ENCODE data around the gene ZNF423. TPM values are rescaled to one million over a fixed set of nuclear protein-coding genes. Genes with fewer than 3 reads are reported as not detected.
A peak's percentile ranks its signal among the peaks of the same experiment; 100 is the strongest.

ZNF423 gene
- total and polyA plus RNA-seq, 2 of the 13 experiments (the other 11 are each of a cell fraction or from before 2014, with no cell fraction given) = 0.07 to 0.31 TPM

DNA sequence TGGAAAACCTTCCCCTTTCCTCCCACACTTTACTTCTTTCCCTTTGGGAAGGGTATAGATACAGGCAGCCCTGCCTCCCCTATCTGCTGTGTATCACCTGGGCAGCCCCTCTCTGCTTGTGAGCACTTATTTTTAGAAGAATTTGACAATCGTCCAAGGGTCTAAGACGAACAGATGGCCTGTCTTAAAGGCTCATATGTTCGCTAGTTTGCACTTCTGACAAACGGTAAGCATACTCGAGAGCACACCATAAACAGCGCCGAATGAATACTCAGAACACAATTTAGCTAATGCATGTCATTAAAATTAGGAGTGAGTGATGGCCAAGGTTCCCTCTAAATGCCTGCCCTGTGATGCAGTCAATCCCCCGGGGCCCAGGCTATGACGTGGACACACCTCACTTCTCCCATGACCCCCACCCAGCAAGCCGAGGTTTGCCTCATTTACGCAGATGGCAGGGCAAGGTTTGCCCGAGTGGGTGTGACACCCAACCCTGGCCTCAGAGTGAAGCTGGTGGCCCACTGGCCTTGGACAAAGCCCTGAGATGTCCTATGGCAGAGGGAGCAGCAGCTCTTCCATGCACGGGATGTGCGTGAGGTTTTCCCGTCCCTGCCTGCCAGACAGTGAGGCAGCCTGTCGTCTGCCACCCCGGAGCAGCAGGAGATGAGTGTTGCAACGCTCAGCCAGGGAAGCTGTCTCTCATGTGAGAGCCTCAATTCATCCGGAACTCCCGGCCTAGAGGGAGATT is 357.1 kb downstream of the ZNF423 start:
- Histone ChIP-seq H3K4me2 (ENCODE audit: low read depth, low read length) (no peak overlapping the region), H3K4me3 (replicated peaks in 1 of 3; ENCODE audit: insufficient read depth in 1 of 3, low read depth in 2 of 3, low read length in 3 of 3) (no peak overlapping the region), H2AFZ (ENCODE audit: low read length) (no peak overlapping the region), H3K79me2 (ENCODE audit: insufficient read depth, low read length) (no peaks in the 10 kb centered on the region), H3K9me3 (ENCODE audit: low read length) (no peaks in the 10 kb centered on the region), H3K36me3 (replicated peaks in 1 of 2; ENCODE audit: control insufficient read depth in 1 of 2, insufficient read depth in 2 of 2, low read length in 2 of 2) (no peaks in the 10 kb centered on the region), H3K9ac (ENCODE audit: insufficient read depth, low read depth, low read length) (no peak overlapping the region), H4K20me1 (ENCODE audit: insufficient read depth, low read length) (no peaks in the 10 kb centered on the region), H3K27me3 (ENCODE audit: control insufficient read depth in 1 of 2, insufficient read depth in 2 of 2, low read length in 2 of 2) (no peaks in the 10 kb centered on the region; a peak in 3 of 5 replicates), H3K4me1 (ENCODE audit: insufficient read depth, low read length) (peaks cover 12% of the 10 kb centered on the region), H3K27ac (ENCODE audit: extremely low read length, insufficient read depth, low read length) (no peak overlapping the region)
- CTCF ChIA-PET (ENCODE audit: low intra/inter-chr PET ratio, low total read pairs) = no interaction called here
- DNase-seq (ENCODE audit: low spot score) = no peak
- POLR2A ChIA-PET = no interaction called here
- WGBS (ENCODE audit: low lambda C conversion rate) = 28% methylated on average over 16 of the region's 20 CpGs
- intact Hi-C loops (cut with micrococcal nuclease; ENCODE audit: unreplicated experiment) = no loop called here
- TF ChIP-seq CREB1 (IDR thresholded peaks at IDR 0.05) = peak; percentile 79
- no peak for TF ChIP-seq CREB1 (CRISPR knock-in tag; IDR thresholded peaks at IDR 0.05)
- no peak for TF ChIP-seq ZNF577 (CRISPR knock-in tag; IDR thresholded peaks at IDR 0.05; ENCODE audit: borderline replicate concordance, low read depth)
- no peak for TF ChIP-seq NR2F6 (IDR thresholded peaks at IDR 0.05)
- no peak for TF ChIP-seq NR2F6 (CRISPR knock-in tag; IDR thresholded peaks at IDR 0.05)
- TF ChIP-seq, protein P1, sequence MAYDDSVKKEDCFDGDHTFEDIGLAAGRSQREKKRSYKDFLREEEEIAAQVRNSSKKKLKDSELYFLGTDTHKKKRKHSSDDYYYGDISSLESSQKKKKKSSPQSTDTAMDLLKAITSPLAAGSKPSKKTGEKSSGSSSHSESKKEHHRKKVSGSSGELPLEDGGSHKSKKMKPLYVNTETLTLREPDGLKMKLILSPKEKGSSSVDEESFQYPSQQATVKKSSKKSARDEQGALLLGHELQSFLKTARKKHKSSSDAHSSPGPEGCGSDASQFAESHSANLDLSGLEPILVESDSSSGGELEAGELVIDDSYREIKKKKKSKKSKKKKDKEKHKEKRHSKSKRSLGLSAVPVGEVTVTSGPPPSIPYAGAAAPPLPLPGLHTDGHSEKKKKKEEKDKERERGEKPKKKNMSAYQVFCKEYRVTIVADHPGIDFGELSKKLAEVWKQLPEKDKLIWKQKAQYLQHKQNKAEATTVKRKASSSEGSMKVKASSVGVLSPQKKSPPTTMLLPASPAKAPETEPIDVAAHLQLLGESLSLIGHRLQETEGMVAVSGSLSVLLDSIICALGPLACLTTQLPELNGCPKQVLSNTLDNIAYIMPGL (CRISPR knock-in tag; IDR thresholded peaks at IDR 0.05; ENCODE audit: borderline replicate concordance in 1 of 2, low read depth in 1 of 2) = no peak
- TF ChIP-seq, protein P2, sequence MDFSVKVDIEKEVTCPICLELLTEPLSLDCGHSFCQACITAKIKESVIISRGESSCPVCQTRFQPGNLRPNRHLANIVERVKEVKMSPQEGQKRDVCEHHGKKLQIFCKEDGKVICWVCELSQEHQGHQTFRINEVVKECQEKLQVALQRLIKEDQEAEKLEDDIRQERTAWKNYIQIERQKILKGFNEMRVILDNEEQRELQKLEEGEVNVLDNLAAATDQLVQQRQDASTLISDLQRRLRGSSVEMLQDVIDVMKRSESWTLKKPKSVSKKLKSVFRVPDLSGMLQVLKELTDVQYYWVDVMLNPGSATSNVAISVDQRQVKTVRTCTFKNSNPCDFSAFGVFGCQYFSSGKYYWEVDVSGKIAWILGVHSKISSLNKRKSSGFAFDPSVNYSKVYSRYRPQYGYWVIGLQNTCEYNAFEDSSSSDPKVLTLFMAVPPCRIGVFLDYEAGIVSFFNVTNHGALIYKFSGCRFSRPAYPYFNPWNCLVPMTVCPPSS (IDR thresholded peaks at IDR 0.05) = no peak
- TF ChIP-seq RBFOX2 (IDR thresholded peaks at IDR 0.05; ENCODE audit: low read depth, low read length) = no peak
- TF ChIP-seq CEBPB (IDR thresholded peaks at IDR 0.05; ENCODE audit: borderline replicate concordance, low read depth, low read length) = no peak
- ATAC-seq = no peak
- FAIRE-seq = no peak
- BruUV-seq (replicated peaks) = no TSS peak
- in situ Hi-C loops (cut with HindIII; ENCODE audit: extremely low pct_ligation_motif_present, low pct_unique_long_range_greater_than_20kb) = loop anchor here (10.0 kb wide), 1 partner anchor 426 kb away; no protein-coding TSS in a partner anchor

All from HepG2 (cell line).